Measurements from ENCODE around the gene CYP4B1.

- TF ChIP-seq CTCF (IDR thresholded peaks at IDR 0.05) (no peak), POLR2A (IDR thresholded peaks at IDR 0.05) (no peak), EP300 (IDR thresholded peaks at IDR 0.05) (no peak)
Measured at GRCh38 chr1:46770541-46770940, 28.3 kb upstream of the CYP4B1 start.

Data from tibial nerve (tissue), 4 donors.